C4-2B (cell line): ENCODE data around the gene R3HDML.
"Not testable (repeated sequence)": the region's sequence is repeated elsewhere in the genome, so short reads cannot be mapped to it uniquely, and the experiment has no call there.

Experiments
- ZFX ChIP-seq: fragments of 450-650 bp; IDR thresholded peaks from 2 replicates; pipeline ENCODE4 v1.6.1; 2017
- TF ChIP-seq, protein P1 (sequence below): fragments of 450-650 bp; conservative IDR thresholded peaks from 2 replicates; pipeline ENCODE4 v1.5.1; 2017; ENCODE audit warnings: mild to moderate bottlenecking

- TF ChIP-seq, protein P1, sequence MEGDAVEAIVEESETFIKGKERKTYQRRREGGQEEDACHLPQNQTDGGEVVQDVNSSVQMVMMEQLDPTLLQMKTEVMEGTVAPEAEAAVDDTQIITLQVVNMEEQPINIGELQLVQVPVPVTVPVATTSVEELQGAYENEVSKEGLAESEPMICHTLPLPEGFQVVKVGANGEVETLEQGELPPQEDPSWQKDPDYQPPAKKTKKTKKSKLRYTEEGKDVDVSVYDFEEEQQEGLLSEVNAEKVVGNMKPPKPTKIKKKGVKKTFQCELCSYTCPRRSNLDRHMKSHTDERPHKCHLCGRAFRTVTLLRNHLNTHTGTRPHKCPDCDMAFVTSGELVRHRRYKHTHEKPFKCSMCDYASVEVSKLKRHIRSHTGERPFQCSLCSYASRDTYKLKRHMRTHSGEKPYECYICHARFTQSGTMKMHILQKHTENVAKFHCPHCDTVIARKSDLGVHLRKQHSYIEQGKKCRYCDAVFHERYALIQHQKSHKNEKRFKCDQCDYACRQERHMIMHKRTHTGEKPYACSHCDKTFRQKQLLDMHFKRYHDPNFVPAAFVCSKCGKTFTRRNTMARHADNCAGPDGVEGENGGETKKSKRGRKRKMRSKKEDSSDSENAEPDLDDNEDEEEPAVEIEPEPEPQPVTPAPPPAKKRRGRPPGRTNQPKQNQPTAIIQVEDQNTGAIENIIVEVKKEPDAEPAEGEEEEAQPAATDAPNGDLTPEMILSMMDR: not testable (repeated sequence)
- not testable (repeated sequence) for TF ChIP-seq ZFX
These were observed 9.1 kb downstream of the R3HDML start for GRCh38 chr20:44345941-44346340.
